ENCODE data around the gene SYNCRIP. TPM values are rescaled to one million over a fixed set of nuclear protein-coding genes. Genes with fewer than 3 reads are reported as not detected.

Gene SYNCRIP
- total RNA-seq, 1 experiment from 2014 or later, result 189 TPM

DNA sequence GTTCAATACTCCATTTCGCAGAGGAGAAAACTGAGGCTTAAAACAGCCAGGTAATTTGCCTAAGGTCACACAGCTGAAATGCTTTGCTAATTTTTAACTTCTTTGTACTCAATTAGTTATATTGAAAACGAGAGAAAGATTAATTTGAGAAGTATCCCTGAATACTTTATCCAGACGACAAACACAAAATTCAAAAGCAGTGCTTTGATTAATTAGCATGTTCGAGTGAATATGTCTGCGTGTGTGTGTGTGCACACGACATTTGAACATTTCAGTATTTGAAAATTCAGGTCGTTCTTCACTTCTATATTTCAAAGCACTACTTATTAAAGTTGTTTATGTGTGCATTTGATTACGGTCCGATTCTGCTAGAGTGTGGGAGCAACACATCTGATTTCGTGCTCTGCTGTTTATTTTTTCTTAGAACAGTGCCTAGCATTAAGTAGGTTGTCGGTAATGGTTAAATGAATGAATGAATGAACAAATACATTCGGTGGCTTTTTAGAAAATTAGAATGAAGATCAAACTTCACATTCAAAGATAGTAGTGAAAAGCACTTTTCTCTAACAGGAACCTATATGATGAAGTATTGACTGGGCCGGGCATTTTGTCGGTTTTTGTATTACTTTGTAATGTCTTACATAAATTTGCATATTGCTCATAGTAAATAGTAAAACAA, 36.9 kb upstream of the SYNCRIP start:
- RAD21 ChIA-PET (ENCODE audit: low non-redundant PET in 1 of 2, low total read pairs in 2 of 2, uncharacterized antibody in 2 of 2, unreplicated experiment in 2 of 2), result no interaction called here
- no peaks in the 10 kb centered on the region for H3K27me3 ChIP-seq (ENCODE audit: insufficient read depth, low read length)
- TSS peak; percentile 76 for BruUV-seq (replicated peaks)
- POLR2A ChIA-PET, result interaction anchor here (0.9 to 8.6 kb wide), 8 partner anchors 9 to 215 kb away, joined by 3 to 192 read pairs (median 6); partner anchors contain the start of gene SYNCRIP
- H3K79me2 ChIP-seq (ENCODE audit: insufficient read depth, low read length), result peaks cover 64% of the 10 kb centered on the region
- ATAC-seq (no peak), DNase-seq (ENCODE audit: low read depth, low spot score) (no peak)
- peak overlapping the region; percentile 48 to 97 for H3K4me3 ChIP-seq (replicated peaks in 1 of 2; ENCODE audit: low read depth in 1 of 2, low read length in 2 of 2)
- no peak overlapping the region for H2AFZ ChIP-seq (ENCODE audit: low read depth, low read length, poor library complexity, severe bottlenecking)
- peaks cover 13 to 35% of the 10 kb centered on the region in 2 experiments for H3K36me3 ChIP-seq (ENCODE audit: control insufficient read depth in 1 of 2, insufficient read depth in 2 of 2, low read length in 2 of 2)
- CTCF ChIA-PET, result no interaction called here
- H3K9ac ChIP-seq (ENCODE audit: low read length), result peak overlapping the region; percentile 98
- H3K9me3 ChIP-seq (ENCODE audit: control insufficient read depth in 1 of 2, insufficient read depth in 1 of 2, low read depth in 1 of 2, low read length in 2 of 2), result no peaks in the 10 kb centered on the region
- peak overlapping the region; percentile 89 for H3K27ac ChIP-seq (ENCODE audit: low read depth, low read length)
- no peaks in the 10 kb centered on the region for H3K9me2 ChIP-seq (ENCODE audit: insufficient read depth)
- peaks cover 31% of the 10 kb centered on the region; the same call in 1 of the 2 replicates for H4K20me1 ChIP-seq (ENCODE audit: insufficient read depth)
- intact Hi-C loops (cut with micrococcal nuclease), result loop anchor here (5.0 to 10.0 kb wide), 3 partner anchors 87 to 322 kb away; partner anchors contain the start of gene SNX14
- TF ChIP-seq CBX3 (IDR thresholded peaks at IDR 0.05; ENCODE audit: low read depth) (peak; percentile 4; the same call in 1 of the 2 replicates), CEBPB (IDR thresholded peaks at IDR 0.05; ENCODE audit: low read depth) (no peak)
- peak overlapping the region; percentile 93 for H3K4me2 ChIP-seq (ENCODE audit: low read length)
- H3K4me1 ChIP-seq (ENCODE audit: control insufficient read depth in 1 of 2, insufficient read depth in 2 of 2, low read length in 2 of 2), result peaks cover 10 to 48% of the 10 kb centered on the region in 2 experiments; a peak in 3 of 4 replicates

DNA sequence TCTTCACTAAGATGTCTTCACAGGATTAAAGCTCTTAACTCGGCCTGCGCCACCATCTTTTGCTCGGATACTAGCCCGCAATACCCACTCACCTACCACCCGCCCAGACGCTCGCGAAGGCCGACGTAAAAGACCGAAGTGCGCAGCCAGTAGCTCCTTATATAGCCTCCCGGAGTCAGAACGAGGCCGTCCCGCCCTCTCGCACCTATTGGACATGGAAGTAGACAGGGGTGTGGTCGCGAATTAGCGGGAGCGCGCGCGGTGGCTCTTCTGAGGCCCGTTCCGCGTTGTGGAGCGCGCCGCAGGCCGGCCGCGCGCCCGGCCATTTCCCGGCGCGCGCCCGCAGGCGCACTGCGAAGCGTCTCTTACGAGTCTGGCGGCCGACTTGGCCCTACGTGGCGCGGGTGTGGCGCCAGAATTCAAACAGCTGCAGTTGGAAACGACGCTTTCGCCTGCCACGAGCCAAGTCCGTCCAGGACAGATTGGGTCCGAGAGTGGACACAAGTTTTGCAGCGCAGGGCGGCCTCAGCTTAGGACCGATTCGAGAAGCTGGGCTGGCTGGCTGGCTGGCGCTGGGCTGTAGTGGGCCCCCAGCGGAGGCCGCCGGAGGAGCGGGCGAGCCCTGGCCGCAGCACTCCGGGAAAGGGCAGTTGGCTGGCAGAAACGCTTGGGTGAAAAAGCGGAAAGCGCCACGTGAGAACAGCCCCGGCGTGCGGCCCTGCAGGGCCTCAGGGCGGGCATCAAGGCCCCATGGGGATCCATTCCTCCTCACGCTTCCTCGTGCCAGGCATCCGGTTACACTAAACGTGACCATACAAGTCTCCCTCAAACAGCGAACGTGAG, 36.1 kb upstream of the SYNCRIP start:
- Histone ChIP-seq H3K4me1 (ENCODE audit: control insufficient read depth in 1 of 2, insufficient read depth in 2 of 2, low read length in 2 of 2) (peaks cover 10 to 56% of the 10 kb centered on the region in 2 experiments; a peak in 3 of 4 replicates), H2AFZ (ENCODE audit: low read depth, low read length, poor library complexity, severe bottlenecking) (no peak overlapping the region), H3K4me2 (ENCODE audit: low read length) (peak overlapping the region; percentile 93), H3K9ac (ENCODE audit: low read length) (peak overlapping the region; percentile 98), H3K36me3 (ENCODE audit: control insufficient read depth in 1 of 2, insufficient read depth in 2 of 2, low read length in 2 of 2) (peaks cover 13 to 35% of the 10 kb centered on the region in 2 experiments), H3K4me3 (replicated peaks in 1 of 2; ENCODE audit: low read depth in 1 of 2, low read length in 2 of 2) (peak overlapping the region; percentile 88 to 97), H4K20me1 (ENCODE audit: insufficient read depth) (peaks cover 34% of the 10 kb centered on the region; the same call in 1 of the 2 replicates), H3K27ac (ENCODE audit: low read depth, low read length) (peak overlapping the region; percentile 89), H3K27me3 (ENCODE audit: insufficient read depth, low read length) (no peaks in the 10 kb centered on the region), H3K9me3 (ENCODE audit: control insufficient read depth in 1 of 2, insufficient read depth in 1 of 2, low read depth in 1 of 2, low read length in 2 of 2) (no peaks in the 10 kb centered on the region), H3K79me2 (ENCODE audit: insufficient read depth, low read length) (peaks cover 68% of the 10 kb centered on the region), H3K9me2 (ENCODE audit: insufficient read depth) (no peaks in the 10 kb centered on the region)
- CTCF ChIA-PET, result no interaction called here
- POLR2A ChIA-PET, result interaction anchor here (0.6 to 8.6 kb wide), 18 partner anchors 9 to 316 kb away, joined by 3 to 192 read pairs (median 4); partner anchors contain the start of gene SYNCRIP
- DNase-seq (ENCODE audit: low read depth, low spot score) (peak; percentile 96), ATAC-seq (peak; percentile 78)
- intact Hi-C loops (cut with micrococcal nuclease), result loop anchor here (1.0 to 10.0 kb wide), 4 partner anchors 36 to 322 kb away; partner anchors contain the start of gene SNX14
- BruUV-seq (replicated peaks), result no TSS peak
- RAD21 ChIA-PET (ENCODE audit: low non-redundant PET in 1 of 2, low total read pairs in 2 of 2, uncharacterized antibody in 2 of 2, unreplicated experiment in 2 of 2), result interaction anchor here in 1 of 2 experiments (1.1 kb wide), 1 partner anchor 36 kb away, joined by 3 read pairs; the partner anchor contains the start of gene SYNCRIP
- TF ChIP-seq POLR2A (IDR thresholded peaks at IDR 0.05; ENCODE audit: borderline replicate concordance, extremely low read depth, insufficient read depth, insufficient read length) (peak; percentile 100), REST (IDR thresholded peaks at IDR 0.05; ENCODE audit: low read depth) (no peak), TCF7L2 (IDR thresholded peaks at IDR 0.05; ENCODE audit: borderline replicate concordance, extremely low read depth, insufficient read depth, insufficient read length) (peak; percentile 54), POLR2AphosphoS5 (IDR thresholded peaks at IDR 0.05; ENCODE audit: low read depth, low read length) (peak; percentile 100), SRF (IDR thresholded peaks at IDR 0.05; ENCODE audit: low read depth) (no peak; the same call in 1 of the 2 replicates), YY1 (IDR thresholded peaks at IDR 0.05; ENCODE audit: extremely low read depth, insufficient replicate concordance, low read depth, low read length) (peak; percentile 83), ELF1 (IDR thresholded peaks at IDR 0.05; ENCODE audit: borderline replicate concordance, low read depth) (no peak; the same call in 1 of the 2 replicates), SP1 (IDR thresholded peaks at IDR 0.05; ENCODE audit: low read depth) (peak; percentile 86), ATF3 (IDR thresholded peaks at IDR 0.05) (no peak), CBX3 (IDR thresholded peaks at IDR 0.05; ENCODE audit: low read depth) (peak; percentile 79), EGR1 (IDR thresholded peaks at IDR 0.05; ENCODE audit: low read depth) (no peak)
- TF ChIP-seq, protein P1, sequence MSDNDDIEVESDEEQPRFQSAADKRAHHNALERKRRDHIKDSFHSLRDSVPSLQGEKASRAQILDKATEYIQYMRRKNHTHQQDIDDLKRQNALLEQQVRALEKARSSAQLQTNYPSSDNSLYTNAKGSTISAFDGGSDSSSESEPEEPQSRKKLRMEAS (IDR thresholded peaks at IDR 0.05), result peak; percentile 92

Data from HCT116 (cell line).